BJ (cell line): ENCODE measurements around the gene SPIB. TPM values are rescaled to one million over a fixed set of nuclear protein-coding genes. Genes with fewer than 3 reads are reported as not detected.

Experiments
- CTCF ChIA-PET: fragments of 350-600 bp; formaldehyde crosslinking; extraction: SDS; loops from one replicate; lab custom pipeline; 2021; ENCODE audit warnings: antibody characterized with exemption, inconsistent platforms; lab: Yijun Ruan, JAX
- POLR2A ChIA-PET: fragments of 300-600 bp; sonication (Branson Sonifier 250); formaldehyde crosslinking; extraction: SDS; loops from one replicate; lab custom pipeline; 2021; ENCODE audit warnings: antibody characterized with exemption; lab: Charles Lee
- DNase-seq: peaks from one replicate; pipeline ENCODE4 v3.0.0-alpha.2; 2011; ENCODE audit warnings: low read depth
- H3K27me3 ChIP-seq: 2 replicates; pipeline ENCODE4 v1.6.0; 2011; ENCODE audit warnings: low read length; ENCODE audit not compliant: control insufficient read depth, insufficient read depth
- H3K36me3 ChIP-seq: 2 replicates; pipeline ENCODE4 v1.5.1; 2011; ENCODE audit warnings: low read length; ENCODE audit not compliant: control insufficient read depth, insufficient read depth
- H3K4me3 ChIP-seq: 2 replicates; pipeline ENCODE4 v1.5.1; 2011; ENCODE audit warnings: low read depth, mild to moderate bottlenecking, control low read depth, low read length
- polyA minus RNA-seq: library from RNA; depleted of rRNA, polyadenylated mRNA; stranded (reverse); fragments of >200 nt; gene quantifications from 2 replicates; pipeline ENCODE4 v1.2.3, GENCODE V29; 2011; rRNA and poly(A)+ RNA removed
- polyA plus RNA-seq: library from polyadenylated mRNA; depleted of rRNA; stranded (reverse); fragments of >200 nt; gene quantifications from 2 replicates; pipeline ENCODE4 v1.2.3, GENCODE V29; 2011; rRNA removed
- TF ChIP-seq, protein P1 (sequence below): IDR thresholded peaks from 2 replicates; pipeline ENCODE4 v1.5.1; 2011; ENCODE audit warnings: low read depth, mild to moderate bottlenecking, control low read depth, inconsistent platforms, low read length, moderate library complexity; ENCODE audit not compliant: insufficient read depth

SPIB gene
- polyA plus RNA-seq (not detected in 2 replicates), polyA minus RNA-seq (not detected in 2 replicates)

DNA sequence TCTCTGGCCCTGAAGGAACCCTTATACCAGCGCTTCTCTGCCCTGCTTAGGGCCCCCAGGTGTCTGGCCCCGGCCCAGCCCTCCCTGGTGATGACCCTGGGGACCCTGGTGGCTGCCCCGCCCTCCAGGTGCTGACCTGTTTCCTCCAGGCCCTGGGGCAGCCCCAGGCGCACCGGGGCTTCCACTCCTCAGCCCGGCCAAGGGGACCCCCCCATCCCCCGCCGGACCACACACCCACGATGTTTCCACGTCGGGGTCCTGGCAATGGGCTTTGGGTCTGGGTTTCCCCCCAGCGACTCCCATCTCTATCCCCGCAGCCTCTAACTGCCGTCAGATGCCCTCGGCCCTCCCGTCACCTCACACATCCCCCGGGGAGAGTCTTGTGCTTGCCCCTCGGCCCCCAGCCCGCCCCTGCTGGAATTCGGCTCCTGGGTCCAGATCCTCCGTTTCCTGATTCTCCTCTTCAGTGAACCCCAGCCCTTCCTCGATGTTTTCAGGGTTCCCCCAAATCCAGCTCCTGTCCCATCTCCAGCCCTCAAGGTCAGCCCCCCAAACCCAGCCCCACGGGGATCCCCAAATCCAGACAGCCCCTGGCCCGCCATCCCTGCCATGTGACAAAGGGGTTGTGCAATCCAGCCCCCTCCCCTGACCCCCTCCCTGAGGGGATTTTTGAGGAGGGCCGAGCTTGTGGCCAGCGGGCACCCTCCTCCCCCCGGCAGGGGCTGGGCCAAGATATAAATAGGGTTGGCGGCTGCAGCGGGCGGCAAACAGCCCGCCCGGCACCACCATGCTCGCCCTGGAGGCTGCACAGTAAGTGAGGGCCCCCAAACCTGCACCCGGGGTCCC, at the start of gene SPIB:
SPIB (plus strand) TSS at position 763 of the 846 bp plus-strand sequence; CDS start at position 788, 25 bp downstream.
- Histone ChIP-seq H3K4me3 (no peak within 1 kb of the TSS), H3K27me3 (peaks cover 2% of the 10 kb centered on the region), H3K36me3 (no peaks in the 10 kb centered on the region)
- TF ChIP-seq, protein P1, sequence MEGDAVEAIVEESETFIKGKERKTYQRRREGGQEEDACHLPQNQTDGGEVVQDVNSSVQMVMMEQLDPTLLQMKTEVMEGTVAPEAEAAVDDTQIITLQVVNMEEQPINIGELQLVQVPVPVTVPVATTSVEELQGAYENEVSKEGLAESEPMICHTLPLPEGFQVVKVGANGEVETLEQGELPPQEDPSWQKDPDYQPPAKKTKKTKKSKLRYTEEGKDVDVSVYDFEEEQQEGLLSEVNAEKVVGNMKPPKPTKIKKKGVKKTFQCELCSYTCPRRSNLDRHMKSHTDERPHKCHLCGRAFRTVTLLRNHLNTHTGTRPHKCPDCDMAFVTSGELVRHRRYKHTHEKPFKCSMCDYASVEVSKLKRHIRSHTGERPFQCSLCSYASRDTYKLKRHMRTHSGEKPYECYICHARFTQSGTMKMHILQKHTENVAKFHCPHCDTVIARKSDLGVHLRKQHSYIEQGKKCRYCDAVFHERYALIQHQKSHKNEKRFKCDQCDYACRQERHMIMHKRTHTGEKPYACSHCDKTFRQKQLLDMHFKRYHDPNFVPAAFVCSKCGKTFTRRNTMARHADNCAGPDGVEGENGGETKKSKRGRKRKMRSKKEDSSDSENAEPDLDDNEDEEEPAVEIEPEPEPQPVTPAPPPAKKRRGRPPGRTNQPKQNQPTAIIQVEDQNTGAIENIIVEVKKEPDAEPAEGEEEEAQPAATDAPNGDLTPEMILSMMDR = no peak
- CTCF ChIA-PET = interaction anchor here (0.8 to 1.1 kb wide), 3 partner anchors 8 to 50 kb away, joined by 3 to 5 read pairs (median 3); no protein-coding TSS in a partner anchor
- POLR2A ChIA-PET = no interaction called here
- DNase-seq = no peak

DNA sequence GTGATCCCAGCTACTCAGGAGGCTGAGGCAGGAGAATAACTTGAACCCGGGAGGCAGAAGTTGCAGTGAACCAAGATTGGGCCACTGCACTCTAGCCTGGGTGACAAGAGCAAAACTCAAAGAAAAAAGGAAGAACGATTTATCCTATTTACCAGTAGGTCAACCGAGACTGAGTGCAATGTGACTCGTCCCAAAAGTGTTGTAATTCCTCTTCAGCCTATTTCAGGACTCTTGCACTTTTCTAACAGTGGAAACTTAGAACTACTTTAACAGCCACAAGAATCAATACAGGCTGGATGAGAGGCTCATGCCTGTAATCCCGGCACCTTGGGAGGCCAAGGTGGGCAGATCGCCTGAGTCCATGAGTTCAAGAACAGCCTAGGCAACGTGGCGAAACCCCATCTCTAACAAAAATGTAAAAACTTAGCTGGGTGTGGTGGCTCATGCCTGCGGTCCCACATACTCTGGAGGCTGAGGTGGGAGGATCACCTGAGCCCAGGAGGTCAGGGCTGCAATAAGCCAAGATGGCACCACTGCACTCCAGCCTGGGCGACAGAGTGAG, 46.7 kb upstream of the SPIB start:
- CTCF ChIA-PET = interaction anchor here (0.9 kb wide), 1 partner anchor 10 kb away, joined by 3 read pairs; no protein-coding TSS in a partner anchor
- DNase-seq = no peak
- Histone ChIP-seq H3K4me3 (no peak overlapping the region), H3K36me3 (no peaks in the 10 kb centered on the region), H3K27me3 (no peaks in the 10 kb centered on the region)
- POLR2A ChIA-PET = no interaction called here
- TF ChIP-seq, protein P1 = no peak

DNA sequence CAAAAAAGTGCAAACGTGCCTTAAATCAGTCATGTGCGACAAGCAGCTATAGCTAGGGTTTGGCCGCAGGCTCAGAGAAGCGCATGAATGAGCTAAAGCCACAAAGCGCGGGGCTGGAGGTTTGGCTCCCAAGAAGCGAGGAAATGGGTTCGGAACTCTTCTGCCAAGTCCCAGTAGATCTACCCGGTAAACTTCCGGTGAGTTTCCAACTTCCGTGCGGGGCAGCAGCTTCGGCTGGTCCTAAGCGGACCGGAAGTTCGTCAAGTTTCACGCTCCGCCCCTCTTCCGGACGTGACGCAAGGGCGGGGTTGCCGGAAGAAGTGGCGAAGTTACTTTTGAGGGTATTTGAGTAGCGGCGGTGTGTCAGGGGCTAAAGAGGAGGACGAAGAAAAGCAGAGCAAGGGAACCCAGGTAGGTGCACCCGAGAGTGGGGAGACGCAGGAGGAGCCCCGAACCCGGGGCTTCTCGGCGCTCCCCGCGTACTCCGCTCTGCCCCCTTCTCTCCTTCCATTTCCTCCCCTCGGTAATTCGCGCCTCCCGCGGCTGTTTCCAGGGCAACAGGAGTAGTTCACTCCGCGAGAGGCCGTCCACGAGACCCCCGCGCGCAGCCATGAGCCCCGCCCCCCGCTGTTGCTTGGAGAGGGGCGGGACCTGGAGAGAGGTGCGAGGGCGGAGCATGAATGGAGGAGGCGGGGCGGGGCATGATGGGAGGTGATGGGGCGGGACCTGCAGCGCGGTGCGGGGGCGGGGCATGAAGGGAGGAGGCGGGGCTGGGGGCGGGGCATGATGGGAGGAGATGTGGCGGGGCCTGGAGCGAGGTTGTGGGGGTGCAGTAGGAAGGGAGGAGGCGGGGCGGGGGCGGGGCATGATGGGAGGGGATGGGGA, 42.3 kb upstream of the SPIB start, which contains the start of gene NR1H2:
NR1H2 (plus strand) TSS at position 292 of the 885 bp plus-strand sequence. CDS start 1,149 bp downstream, outside the sequence.
- Histone ChIP-seq H3K27me3 (no peaks in the 10 kb centered on the region), H3K4me3 (peak within 1 kb of the TSS; percentile 97), H3K36me3 (peaks cover 28% of the 10 kb centered on the region)
- DNase-seq = peak; percentile 75
- POLR2A ChIA-PET = no interaction called here
- TF ChIP-seq, protein P1 = no peak
- CTCF ChIA-PET = interaction anchor here (0.9 to 2.7 kb wide), 2 partner anchors 19 to 85 kb away, joined by 3 to 15 read pairs; no protein-coding TSS in a partner anchor

DNA sequence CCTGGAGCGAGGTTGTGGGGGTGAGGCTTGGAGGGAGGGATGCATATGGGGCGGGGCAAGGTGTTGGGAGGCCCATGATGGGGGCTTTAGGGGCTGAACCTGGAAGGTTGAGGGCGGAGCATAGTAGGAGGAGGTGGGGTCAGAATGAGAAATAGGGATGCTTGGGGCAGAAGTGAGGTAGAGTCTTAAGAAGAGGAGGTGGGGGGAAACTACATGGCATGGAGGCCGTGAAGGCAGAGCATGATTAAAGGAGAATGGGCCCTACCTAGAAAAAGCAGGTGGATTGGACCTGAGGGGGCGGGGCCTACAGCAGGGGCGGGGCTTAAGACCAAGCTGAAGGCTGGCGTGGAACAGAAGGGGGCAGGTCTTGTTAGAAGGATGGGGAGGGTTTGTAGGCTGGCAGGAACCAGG, 41.7 kb upstream of the SPIB start:
- peak overlapping the region; percentile 97 for H3K4me3 ChIP-seq
- TF ChIP-seq, protein P1 = no peak
- peaks cover 29% of the 10 kb centered on the region for H3K36me3 ChIP-seq
- DNase-seq = no peak
- H3K27me3 ChIP-seq = no peaks in the 10 kb centered on the region
- CTCF ChIA-PET = no interaction called here
- POLR2A ChIA-PET = interaction anchor here (0.6 kb wide), 1 partner anchor 9 kb away, joined by 4 read pairs; no protein-coding TSS in a partner anchor
